HUES48 (cell line): ENCODE data around the gene EIF6.

Experiments used
- H3K27ac ChIP-seq: one replicate; pipeline ENCODE4 v1.7.0; 2013; ENCODE audit warnings: low read depth, low read length, inconsistent platforms
- H3K27me3 ChIP-seq: 2 replicates; pipeline ENCODE4 v1.6.1; 2013; ENCODE audit warnings: mild to moderate bottlenecking, low read length; ENCODE audit not compliant: control insufficient read depth, insufficient read depth
- H3K36me3 ChIP-seq: 2 replicates; pipeline ENCODE4 v1.6.1; 2013; ENCODE audit warnings: low read length; ENCODE audit not compliant: control insufficient read depth, insufficient read depth
- H3K4me1 ChIP-seq: 2 replicates; pipeline ENCODE4 v1.6.1; 2013; ENCODE audit warnings: mild to moderate bottlenecking, low read length; ENCODE audit not compliant: control insufficient read depth, insufficient read depth
- H3K4me3 ChIP-seq: 2 replicates; pipeline ENCODE4 v1.5.1; 2013; ENCODE audit warnings: mild to moderate bottlenecking, low read depth, low read length
- H3K9ac ChIP-seq: 2 replicates; pipeline ENCODE4 v1.6.1; 2013; ENCODE audit warnings: mild to moderate bottlenecking, low read depth, low read length, moderate library complexity
- H3K9me3 ChIP-seq: 2 replicates; pipeline ENCODE4 v1.6.1; 2013; ENCODE audit warnings: low read length; ENCODE audit not compliant: control insufficient read depth, insufficient read depth

The EIF6 gene

DNA sequence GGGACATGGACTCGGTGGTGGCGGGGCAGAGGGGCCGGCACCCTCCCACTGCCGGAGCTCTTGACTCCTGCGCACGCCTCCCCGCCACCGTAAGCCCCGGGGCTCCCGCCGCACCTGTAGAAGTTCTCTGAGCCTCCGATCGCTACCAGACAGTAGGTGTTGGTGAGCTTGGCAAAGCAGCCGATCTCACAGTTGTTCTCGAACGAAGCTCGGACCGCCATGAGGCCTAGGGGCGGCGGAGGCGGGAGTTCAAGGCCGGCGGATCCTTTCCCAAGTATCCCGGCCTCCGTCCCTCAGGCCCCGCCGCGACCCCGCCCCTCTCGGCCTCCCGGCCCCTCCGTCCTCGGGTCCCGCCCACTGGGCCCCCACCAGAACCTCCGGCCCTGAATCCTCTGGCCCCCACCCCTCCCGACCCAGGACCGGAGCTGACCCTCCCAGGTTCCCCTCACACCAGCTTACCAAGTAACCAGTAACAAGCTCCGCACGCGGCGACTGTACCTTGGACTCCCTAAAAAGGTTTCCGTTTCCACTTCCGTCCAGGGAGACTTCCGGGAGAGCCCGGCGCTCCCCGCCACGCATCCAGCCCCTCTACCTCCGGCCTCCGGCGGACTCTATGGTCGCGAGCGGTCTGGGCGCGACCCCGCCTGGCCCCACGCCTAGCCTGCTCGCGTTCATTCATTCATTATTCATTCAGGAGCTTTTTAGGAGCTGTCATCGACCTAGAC lies at the start of gene EIF6:
TSS of gene EIF6 (minus strand) at position 506 of the 725 bp plus-strand sequence. CDS start at position 221, 285 bp downstream.
- H3K9me3 ChIP-seq, result no peaks in the 10 kb centered on the region
- no peaks in the 10 kb centered on the region for H3K27me3 ChIP-seq
- H3K27ac ChIP-seq, result peak within 1 kb of the TSS; percentile 89
- H3K4me3 ChIP-seq, result peak within 1 kb of the TSS; percentile 98
- H3K4me1 ChIP-seq, result peaks cover 5% of the 10 kb centered on the region; the same call in 1 of the 2 replicates
- peak within 1 kb of the TSS; percentile 93 for H3K9ac ChIP-seq
- peaks cover 33% of the 10 kb centered on the region for H3K36me3 ChIP-seq

DNA sequence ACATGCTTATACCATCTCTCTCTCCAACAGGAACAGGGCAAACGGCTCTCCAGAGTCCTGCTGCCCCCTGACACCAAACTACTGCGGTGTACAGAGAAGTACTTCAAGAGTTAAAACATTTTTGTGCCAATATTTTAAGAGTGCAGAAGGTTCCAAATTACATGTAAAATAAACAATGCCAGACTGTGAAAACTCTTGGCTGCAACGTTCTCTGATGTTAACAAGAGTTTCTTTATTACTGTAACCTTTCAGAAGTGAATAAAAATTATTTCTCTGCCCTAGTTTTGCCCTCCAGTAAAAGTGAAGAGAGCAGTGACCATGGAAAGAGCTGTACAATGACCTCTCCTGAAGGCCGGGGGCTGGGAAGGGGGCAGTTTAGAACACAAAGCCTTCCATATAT lies 49.0 kb upstream of the EIF6 start:
- Histone ChIP-seq H3K36me3 (no peaks in the 10 kb centered on the region), H3K9me3 (no peaks in the 10 kb centered on the region), H3K4me1 (peaks cover 5% of the 10 kb centered on the region), H3K9ac (no peak overlapping the region), H3K27ac (no peak overlapping the region), H3K4me3 (no peak overlapping the region), H3K27me3 (no peaks in the 10 kb centered on the region)

DNA sequence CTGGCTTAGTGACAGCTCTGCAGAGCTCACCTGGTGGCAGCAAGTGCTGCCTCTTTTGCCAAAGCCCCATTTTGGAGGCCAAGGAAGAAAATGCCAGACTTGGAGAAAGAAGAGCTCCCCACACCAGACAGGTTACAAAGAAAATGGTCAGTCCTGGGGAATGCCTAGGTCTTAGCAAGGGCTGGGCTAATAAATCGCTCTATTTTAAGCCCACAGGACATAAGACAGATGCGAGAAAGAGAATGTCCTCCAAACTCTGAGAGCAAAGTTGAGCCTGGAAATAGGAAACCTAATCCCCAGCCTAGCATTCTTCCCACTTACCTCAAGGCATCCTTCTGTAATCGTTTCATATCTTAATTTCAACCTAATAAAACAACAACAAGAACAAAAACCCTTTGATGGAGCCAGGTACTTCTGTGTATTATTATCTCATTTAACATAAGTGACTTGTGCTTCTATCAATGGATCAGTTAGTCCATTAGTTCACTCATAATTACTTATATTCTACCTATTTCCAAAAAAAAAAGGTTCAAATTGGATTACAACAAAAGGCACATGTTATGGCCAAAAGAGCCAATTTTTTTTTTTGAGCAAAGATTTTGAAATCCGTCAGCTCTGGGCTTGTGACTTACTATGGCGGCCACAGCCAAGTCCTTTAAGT lies 48.1 kb upstream of the EIF6 start:
- Histone ChIP-seq H3K9me3 (no peaks in the 10 kb centered on the region), H3K9ac (no peak overlapping the region), H3K27ac (no peak overlapping the region), H3K4me3 (no peak overlapping the region), H3K36me3 (no peaks in the 10 kb centered on the region), H3K27me3 (no peaks in the 10 kb centered on the region), H3K4me1 (peaks cover 5% of the 10 kb centered on the region)

DNA sequence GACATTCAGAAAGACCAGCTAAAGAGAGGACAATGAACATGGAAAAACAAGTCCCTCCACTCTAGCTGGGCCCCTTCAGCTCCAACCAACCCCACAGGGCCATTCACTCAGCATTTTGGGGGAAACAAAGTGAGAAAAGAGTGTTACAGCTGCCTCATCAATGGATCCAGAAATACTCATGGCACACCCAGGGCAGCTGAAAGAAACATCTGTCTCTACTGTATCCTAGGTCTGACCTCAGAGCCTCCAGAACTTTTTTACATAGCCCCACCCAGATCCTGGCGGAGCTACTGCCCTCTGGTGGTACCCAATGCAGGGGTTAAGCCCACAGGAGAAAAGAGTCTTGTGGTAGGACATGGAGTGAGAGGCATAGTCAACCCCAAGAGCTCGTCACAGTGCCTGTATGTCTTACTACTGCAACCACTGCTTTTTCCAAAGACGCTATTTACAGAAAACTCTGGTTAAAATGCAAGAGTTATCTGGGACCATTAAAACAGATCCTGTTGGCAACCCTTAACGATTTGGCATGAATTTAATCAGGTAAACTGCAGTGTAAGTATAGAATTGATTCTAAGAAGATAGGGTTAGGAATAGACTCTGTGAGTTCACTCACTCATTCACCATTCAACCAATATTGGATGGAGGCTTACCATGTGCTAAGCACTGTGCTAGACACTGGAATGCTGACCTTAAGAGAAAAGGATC lies 45.0 kb upstream of the EIF6 start:
- H3K9ac ChIP-seq, result no peak overlapping the region
- H3K27ac ChIP-seq, result no peak overlapping the region

DNA sequence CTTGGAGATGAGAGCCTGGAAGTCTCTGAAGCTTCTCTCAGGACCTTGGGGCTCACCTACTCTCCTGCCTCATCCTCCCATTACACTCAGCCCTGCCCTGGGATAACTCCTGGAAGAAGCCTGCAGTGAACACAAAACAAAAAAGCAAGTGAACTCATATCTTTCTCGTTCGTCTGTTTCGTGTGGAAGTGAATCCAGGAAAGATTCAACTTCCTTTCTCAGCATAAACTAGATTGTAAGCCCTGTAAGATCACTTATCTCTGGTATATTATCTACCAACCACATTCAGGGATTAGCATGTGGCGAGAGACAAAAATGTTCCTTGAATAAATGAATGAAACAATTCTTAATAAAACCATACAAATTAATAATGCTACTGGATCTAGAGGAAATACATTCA lies 44.1 kb upstream of the EIF6 start:
- Histone ChIP-seq H3K4me3 (no peak overlapping the region), H3K9me3 (no peaks in the 10 kb centered on the region), H3K4me1 (peaks cover 5% of the 10 kb centered on the region), H3K27ac (no peak overlapping the region), H3K27me3 (no peaks in the 10 kb centered on the region), H3K9ac (no peak overlapping the region), H3K36me3 (no peaks in the 10 kb centered on the region)

More for the DNA sequence above, 45.0 kb upstream of the EIF6 start:
- Histone ChIP-seq H3K9me3 (no peaks in the 10 kb centered on the region), H3K4me1 (peaks cover 5% of the 10 kb centered on the region), H3K27me3 (no peaks in the 10 kb centered on the region), H3K36me3 (no peaks in the 10 kb centered on the region), H3K4me3 (no peak overlapping the region)

DNA sequence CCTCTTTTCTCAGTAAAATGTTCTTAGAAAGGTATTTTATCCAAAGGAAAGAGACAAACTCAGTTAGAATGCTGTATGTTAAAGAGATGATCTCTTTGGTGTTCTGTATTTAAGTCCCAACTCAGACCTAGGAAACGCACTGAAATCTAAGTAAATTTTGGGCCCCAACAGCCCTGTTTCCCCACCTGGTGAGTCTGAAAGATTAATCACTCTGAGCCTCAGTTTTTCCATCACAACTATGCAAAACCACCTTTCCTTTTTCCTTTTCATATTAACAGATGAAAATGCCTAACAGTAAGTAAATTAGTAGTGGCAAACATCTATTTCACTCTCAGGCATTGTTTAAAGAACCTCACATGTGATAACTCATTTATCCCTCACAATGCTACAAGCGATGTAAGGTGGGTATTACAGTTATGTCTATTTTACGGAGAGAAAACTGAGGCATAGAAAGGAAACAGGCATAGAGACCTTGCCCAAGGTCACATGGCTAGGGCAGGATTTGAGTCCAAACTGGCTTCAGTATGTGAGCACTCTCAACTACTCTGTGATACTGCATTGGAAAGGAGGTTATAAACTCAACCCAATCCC lies 43.6 kb upstream of the EIF6 start:
- no peaks in the 10 kb centered on the region for H3K27me3 ChIP-seq
- no peak overlapping the region for H3K27ac ChIP-seq
- H3K9ac ChIP-seq, result no peak overlapping the region
- H3K4me3 ChIP-seq, result no peak overlapping the region
- H3K36me3 ChIP-seq, result no peaks in the 10 kb centered on the region
- H3K4me1 ChIP-seq, result peaks cover 5% of the 10 kb centered on the region
- H3K9me3 ChIP-seq, result no peaks in the 10 kb centered on the region

DNA sequence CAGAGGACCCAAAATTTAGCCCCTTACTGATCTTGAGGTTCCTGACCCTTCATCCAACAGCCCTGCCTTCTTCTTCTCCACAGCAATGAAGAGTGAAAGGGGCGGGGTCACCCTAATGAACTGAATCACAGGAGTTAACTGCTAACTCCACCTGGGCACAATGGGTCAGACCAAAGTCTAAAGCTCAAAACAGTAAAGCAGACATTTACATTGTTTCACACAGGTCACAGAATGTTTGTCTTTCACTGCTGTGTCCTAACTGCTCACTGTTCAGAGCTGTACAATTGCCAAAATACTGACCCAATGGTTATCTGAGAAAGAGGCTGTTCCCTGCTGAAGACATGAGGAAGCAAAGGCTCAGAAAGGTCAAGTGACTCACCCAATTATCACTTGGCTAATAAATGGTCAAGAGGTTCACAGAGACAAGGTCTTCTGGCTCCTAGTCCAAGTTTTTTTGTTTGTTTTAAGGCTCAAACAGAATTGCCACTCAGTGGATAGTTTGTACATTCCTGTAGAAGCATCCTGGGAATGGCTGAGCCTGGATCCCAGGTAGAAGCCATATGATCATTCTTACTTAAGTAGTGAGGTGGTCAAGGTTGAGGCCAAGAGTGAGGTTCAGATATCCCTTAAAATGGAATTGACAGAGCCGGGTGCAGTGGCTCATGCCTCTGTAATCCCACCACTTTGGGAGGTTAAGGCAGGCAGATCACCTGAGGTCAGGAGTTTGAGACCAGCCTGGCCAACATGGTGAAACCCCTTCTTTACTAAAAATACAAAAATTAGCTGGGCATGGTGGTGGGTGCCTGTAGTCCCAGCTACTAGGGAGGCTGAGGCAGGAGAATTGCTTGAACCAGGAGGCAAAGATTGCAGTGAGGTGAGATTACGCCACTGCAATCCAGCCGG lies 42.8 kb upstream of the EIF6 start:
- H3K4me1 ChIP-seq, result peaks cover 5% of the 10 kb centered on the region
- H3K36me3 ChIP-seq, result no peaks in the 10 kb centered on the region
- H3K27me3 ChIP-seq, result no peaks in the 10 kb centered on the region
- no peak overlapping the region for H3K4me3 ChIP-seq
- H3K9me3 ChIP-seq, result no peaks in the 10 kb centered on the region
- no peak overlapping the region for H3K9ac ChIP-seq
- H3K27ac ChIP-seq, result no peak overlapping the region

DNA sequence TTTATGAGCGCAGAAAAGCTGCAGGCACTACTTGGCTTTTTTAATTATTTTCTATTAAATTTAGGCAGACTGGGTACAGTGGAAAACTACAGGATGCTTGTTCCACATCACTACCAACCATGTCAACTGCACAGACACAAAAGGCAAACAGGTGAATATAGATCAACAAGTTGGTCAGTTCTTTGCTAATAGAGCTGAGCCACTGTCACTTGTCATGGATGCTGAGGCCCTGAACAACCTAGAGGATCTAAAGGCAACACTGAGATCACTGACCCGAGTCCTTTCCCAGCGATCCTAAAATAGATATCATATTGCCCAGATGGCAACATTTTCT lies 42.1 kb upstream of the EIF6 start:
- Histone ChIP-seq H3K4me1 (peaks cover 5% of the 10 kb centered on the region), H3K9ac (no peak overlapping the region), H3K36me3 (no peaks in the 10 kb centered on the region), H3K27ac (no peak overlapping the region), H3K27me3 (no peaks in the 10 kb centered on the region), H3K4me3 (no peak overlapping the region), H3K9me3 (no peaks in the 10 kb centered on the region)

DNA sequence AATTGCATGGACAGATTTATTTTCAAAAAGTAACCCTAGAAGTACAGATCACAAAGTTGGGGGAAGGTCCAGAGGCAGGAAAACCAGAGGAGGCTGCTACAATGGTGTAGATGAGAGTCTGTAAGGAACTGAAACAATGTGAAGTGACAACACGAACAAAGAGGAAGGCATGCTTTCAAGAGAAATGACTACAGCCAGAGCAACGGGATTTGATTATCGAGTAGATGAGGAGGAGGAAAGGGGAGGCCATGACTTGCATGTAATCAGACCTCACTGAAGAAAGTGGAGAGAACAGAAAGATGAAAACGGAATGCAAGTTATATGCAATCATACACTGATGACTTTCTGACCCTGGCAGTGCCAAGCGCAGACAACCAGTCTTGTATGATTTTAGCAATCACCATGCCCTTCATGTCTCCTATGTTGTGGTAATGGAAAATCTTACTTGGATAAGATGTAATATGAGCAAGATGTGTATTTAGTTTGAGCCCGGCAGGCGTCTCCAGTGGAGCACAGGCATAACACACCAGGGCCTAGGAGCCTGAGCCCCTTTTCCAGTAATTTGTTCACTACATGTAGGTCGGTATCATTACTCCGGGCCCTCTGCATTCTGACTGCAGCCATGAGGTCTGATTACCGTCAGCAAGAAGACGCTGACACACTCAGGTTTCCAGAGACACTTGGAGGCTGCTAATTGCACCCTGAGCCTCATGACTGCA lies 41.6 kb upstream of the EIF6 start:
- H3K27me3 ChIP-seq, result no peaks in the 10 kb centered on the region
- peaks cover 5% of the 10 kb centered on the region for H3K4me1 ChIP-seq
- H3K36me3 ChIP-seq, result no peaks in the 10 kb centered on the region
- H3K9ac ChIP-seq, result no peak overlapping the region
- no peak overlapping the region for H3K4me3 ChIP-seq
- no peaks in the 10 kb centered on the region for H3K9me3 ChIP-seq
- no peak overlapping the region for H3K27ac ChIP-seq

DNA sequence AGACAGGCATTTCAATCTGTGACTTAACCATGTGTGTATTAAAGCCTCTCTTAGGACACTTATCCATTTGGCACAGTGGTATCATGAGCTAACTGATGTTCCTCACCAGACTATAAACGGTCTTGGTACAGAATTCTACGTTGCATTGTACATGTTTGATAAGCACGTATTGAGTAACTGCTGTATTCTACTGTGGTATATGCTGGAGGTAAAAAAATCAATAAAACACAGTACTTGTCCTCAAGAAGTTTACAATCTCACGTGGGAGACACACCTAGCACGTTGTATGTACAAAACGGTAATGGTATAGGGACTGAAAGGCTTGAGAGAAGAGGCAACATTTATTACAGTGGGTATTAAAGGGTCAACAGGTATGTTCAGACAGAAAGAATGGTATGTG lies 40.8 kb upstream of the EIF6 start:
- no peaks in the 10 kb centered on the region for H3K36me3 ChIP-seq
- H3K4me3 ChIP-seq, result no peak overlapping the region
- H3K4me1 ChIP-seq, result peaks cover 12% of the 10 kb centered on the region
- no peak overlapping the region for H3K9ac ChIP-seq
- no peaks in the 10 kb centered on the region for H3K9me3 ChIP-seq
- no peak overlapping the region for H3K27ac ChIP-seq
- no peaks in the 10 kb centered on the region for H3K27me3 ChIP-seq
